HG02642 (cell line): ENCODE results near the gene SUSD1.
A peak's percentile ranks its signal among the peaks of the same experiment; 100 is the strongest.

Experiments used
- ATAC-seq: cut with Tn5 transposase; IDR thresholded peaks from one replicate; pipeline ENCODE4 v1.9.1; 2021; ENCODE audit warnings: mild to moderate bottlenecking; ENCODE audit not compliant: unreplicated experiment, poor library complexity

Gene SUSD1

GRCh38 chr9:112174222-112174964 lies 704 bp downstream of the SUSD1 start:
- peak; percentile 87 for ATAC-seq

GRCh38 chr9:112173489-112174221 lies 1.4 kb downstream of the SUSD1 start:
- ATAC-seq = no peak

GRCh38 chr9:112170968-112171367 lies 4.1 kb downstream of the SUSD1 start:
- no peak for ATAC-seq

- ATAC-seq = no peak
Measured at GRCh38 chr9:112170235-112170634, 4.9 kb downstream of the SUSD1 start.

- no peak for ATAC-seq
Measured at GRCh38 chr9:112169368-112169767, 5.7 kb downstream of the SUSD1 start.

GRCh38 chr9:112168197-112168596 lies 6.9 kb downstream of the SUSD1 start:
- no peak for ATAC-seq

- ATAC-seq = no peak
Measured at GRCh38 chr9:112166176-112167140, 8.6 kb downstream of the SUSD1 start.

- no peak for ATAC-seq
Measured at GRCh38 chr9:112162621-112163413, 12.3 kb downstream of the SUSD1 start.

GRCh38 chr9:112159781-112160180 lies 15.3 kb downstream of the SUSD1 start:
- no peak for ATAC-seq

- no peak for ATAC-seq
Measured at GRCh38 chr9:112158656-112159367, 16.3 kb downstream of the SUSD1 start.

GRCh38 chr9:112157961-112158360 lies 17.1 kb downstream of the SUSD1 start:
- ATAC-seq = no peak

- no peak for ATAC-seq
Measured at GRCh38 chr9:112157087-112157486, 18.0 kb downstream of the SUSD1 start.

GRCh38 chr9:112149211-112149610 lies 25.9 kb downstream of the SUSD1 start:
- no peak for ATAC-seq

GRCh38 chr9:112145886-112146285 lies 29.2 kb downstream of the SUSD1 start:
- no peak for ATAC-seq

- ATAC-seq = no peak
Measured at GRCh38 chr9:112144807-112145206, 30.3 kb downstream of the SUSD1 start.

- no peak for ATAC-seq
Measured at GRCh38 chr9:112142420-112142819, 32.7 kb downstream of the SUSD1 start.

- no peak for ATAC-seq
Measured at GRCh38 chr9:112140936-112141335, 34.2 kb downstream of the SUSD1 start.

GRCh38 chr9:112137066-112137465 lies 38.0 kb downstream of the SUSD1 start:
- no peak for ATAC-seq

GRCh38 chr9:112135706-112136105 lies 39.4 kb downstream of the SUSD1 start:
- no peak for ATAC-seq
